ENCODE results near the gene GOLGA6L10. TPM values are rescaled to one million over a fixed set of nuclear protein-coding genes. Genes with fewer than 3 reads are reported as not detected.
A peak's percentile ranks its signal among the peaks of the same experiment; 100 is the strongest.
"Not testable (repeated sequence)": the region's sequence is repeated elsewhere in the genome, so short reads cannot be mapped to it uniquely, and the experiment has no call there.

Gene GOLGA6L10
- total RNA-seq, 1 experiment from 2014 or later = 1.1 TPM

DNA sequence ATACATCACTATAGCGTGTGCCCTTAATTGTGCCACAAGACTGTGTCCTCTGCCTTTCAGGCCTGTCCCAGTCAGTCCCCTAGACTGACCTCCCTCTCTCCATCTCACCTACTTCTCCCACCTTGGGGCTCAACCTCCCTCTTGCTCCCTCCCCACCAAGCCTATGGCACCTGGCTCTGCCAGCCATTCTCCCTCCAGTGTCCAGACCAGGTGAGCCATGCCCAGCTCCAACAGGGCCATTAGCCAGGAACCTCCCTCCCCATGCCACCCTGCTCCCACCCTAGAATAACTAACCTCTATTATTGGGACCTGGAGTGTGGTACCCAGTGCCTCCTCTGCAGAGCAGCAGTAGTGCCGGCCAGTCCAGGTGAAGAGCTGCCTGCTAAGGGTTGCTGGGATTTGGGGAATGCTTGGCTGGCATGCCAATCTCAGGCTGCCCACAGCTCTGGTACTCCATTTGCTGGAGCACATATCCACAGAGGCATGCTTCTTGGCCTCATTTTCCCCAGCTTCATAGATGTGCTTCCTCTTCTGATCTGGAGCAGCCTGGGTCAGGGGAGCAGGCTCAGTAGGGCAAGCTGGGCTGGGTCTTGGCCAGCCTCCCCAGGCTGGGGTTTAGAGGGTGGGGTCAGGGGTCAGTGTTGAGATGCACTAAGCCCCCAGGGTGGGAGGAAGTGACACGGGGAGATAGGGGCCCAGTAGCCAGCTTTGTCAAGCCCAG, 47.8 kb downstream of the GOLGA6L10 start:
- no peak for ATAC-seq
- intact Hi-C loops (cut with micrococcal nuclease) = no loop called here
- no peaks in the 10 kb centered on the region for H3K36me3 ChIP-seq (ENCODE audit: low read depth, low read length)
- H3K79me2 ChIP-seq (ENCODE audit: low read length) = no peaks in the 10 kb centered on the region
- DNase-seq = no peak
- H2AFZ ChIP-seq (ENCODE audit: low read length) = no peak overlapping the region
- ChIA-PET CTCF (no interaction called here), POLR2A (ENCODE audit: unreplicated experiment) (no interaction called here)
- no peaks in the 10 kb centered on the region for H3K27me3 ChIP-seq (ENCODE audit: low read length)
- H3K4me3 ChIP-seq (ENCODE audit: low read length) = no peak overlapping the region
- no peak overlapping the region for H3K27ac ChIP-seq (ENCODE audit: low read length)
- H3K4me1 ChIP-seq (ENCODE audit: insufficient read depth, low read length) = no peaks in the 10 kb centered on the region
- no peaks in the 10 kb centered on the region for H3F3A ChIP-seq (ENCODE audit: low read length, unreplicated experiment)
- no peak overlapping the region for H3K4me2 ChIP-seq (ENCODE audit: low read length)
- H3K9me2 ChIP-seq (replicated peaks; ENCODE audit: low read length) = no peaks in the 10 kb centered on the region
- H3K9ac ChIP-seq (ENCODE audit: low read length) = no peak overlapping the region
- H3K9me3 ChIP-seq (ENCODE audit: low read length) = no peaks in the 10 kb centered on the region
- no TSS peak for BruUV-seq (replicated peaks)
- TF ChIP-seq, protein P1, sequence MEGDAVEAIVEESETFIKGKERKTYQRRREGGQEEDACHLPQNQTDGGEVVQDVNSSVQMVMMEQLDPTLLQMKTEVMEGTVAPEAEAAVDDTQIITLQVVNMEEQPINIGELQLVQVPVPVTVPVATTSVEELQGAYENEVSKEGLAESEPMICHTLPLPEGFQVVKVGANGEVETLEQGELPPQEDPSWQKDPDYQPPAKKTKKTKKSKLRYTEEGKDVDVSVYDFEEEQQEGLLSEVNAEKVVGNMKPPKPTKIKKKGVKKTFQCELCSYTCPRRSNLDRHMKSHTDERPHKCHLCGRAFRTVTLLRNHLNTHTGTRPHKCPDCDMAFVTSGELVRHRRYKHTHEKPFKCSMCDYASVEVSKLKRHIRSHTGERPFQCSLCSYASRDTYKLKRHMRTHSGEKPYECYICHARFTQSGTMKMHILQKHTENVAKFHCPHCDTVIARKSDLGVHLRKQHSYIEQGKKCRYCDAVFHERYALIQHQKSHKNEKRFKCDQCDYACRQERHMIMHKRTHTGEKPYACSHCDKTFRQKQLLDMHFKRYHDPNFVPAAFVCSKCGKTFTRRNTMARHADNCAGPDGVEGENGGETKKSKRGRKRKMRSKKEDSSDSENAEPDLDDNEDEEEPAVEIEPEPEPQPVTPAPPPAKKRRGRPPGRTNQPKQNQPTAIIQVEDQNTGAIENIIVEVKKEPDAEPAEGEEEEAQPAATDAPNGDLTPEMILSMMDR (conservative IDR thresholded peaks at IDR 0.05; ENCODE audit: low read depth, low read length) = no peak
- TF ChIP-seq EZH2phosphoT487 (IDR thresholded peaks at IDR 0.05; ENCODE audit: borderline replicate concordance, low read length) (no peak), EZH2 (IDR thresholded peaks at IDR 0.05; ENCODE audit: low read length, unreplicated experiment) (no peak)
- no peaks in the 10 kb centered on the region for H4K20me1 ChIP-seq (ENCODE audit: low read length)

- ATAC-seq (no peak), DNase-seq (no peak)
- Histone ChIP-seq H3K9me3 (ENCODE audit: low read length) (no peaks in the 10 kb centered on the region), H2AFZ (ENCODE audit: low read length) (no peak overlapping the region), H3K79me2 (ENCODE audit: low read length) (no peaks in the 10 kb centered on the region), H3K27ac (ENCODE audit: low read length) (no peak overlapping the region), H3K9me2 (replicated peaks; ENCODE audit: low read length) (no peaks in the 10 kb centered on the region), H3K4me1 (ENCODE audit: insufficient read depth, low read length) (no peaks in the 10 kb centered on the region), H4K20me1 (ENCODE audit: low read length) (no peaks in the 10 kb centered on the region), H3F3A (ENCODE audit: low read length, unreplicated experiment) (no peaks in the 10 kb centered on the region), H3K4me3 (ENCODE audit: low read length) (no peak overlapping the region), H3K4me2 (ENCODE audit: low read length) (no peak overlapping the region), H3K36me3 (ENCODE audit: low read depth, low read length) (no peaks in the 10 kb centered on the region), H3K9ac (ENCODE audit: low read length) (no peak overlapping the region), H3K27me3 (ENCODE audit: low read length) (no peaks in the 10 kb centered on the region)
- TF ChIP-seq EZH2 (IDR thresholded peaks at IDR 0.05; ENCODE audit: low read length, unreplicated experiment) = no peak
- TF ChIP-seq, protein P1 (conservative IDR thresholded peaks at IDR 0.05; ENCODE audit: low read depth, low read length) = no peak
- no peak for TF ChIP-seq EZH2phosphoT487 (IDR thresholded peaks at IDR 0.05; ENCODE audit: borderline replicate concordance, low read length)
- BruUV-seq (replicated peaks) = no TSS peak
- CTCF ChIA-PET = no interaction called here
- POLR2A ChIA-PET (ENCODE audit: unreplicated experiment) = no interaction called here
- intact Hi-C loops (cut with micrococcal nuclease) = no loop called here
Measured at GRCh38 chr15:82300883-82301282, 48.4 kb downstream of the GOLGA6L10 start.

DNA sequence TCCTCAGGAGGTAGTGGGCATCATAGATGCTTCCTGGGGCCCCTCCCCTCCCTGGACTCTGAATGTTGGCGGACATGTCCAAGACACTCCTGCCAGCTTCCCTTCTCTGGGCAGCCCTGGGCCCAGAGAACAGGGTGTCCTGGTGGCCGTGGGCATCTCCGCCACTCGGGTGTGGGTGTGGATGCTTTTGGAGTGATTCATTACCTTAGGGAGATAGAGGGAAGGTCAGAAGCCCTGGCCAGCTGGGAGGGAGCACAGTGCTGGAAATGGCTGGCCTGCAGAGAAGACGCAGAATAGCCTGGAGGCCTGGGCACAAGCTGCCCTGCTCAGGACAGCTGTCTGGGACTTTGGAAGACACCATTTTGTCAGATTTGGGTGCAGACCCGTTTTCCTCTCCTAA, 48.9 kb downstream of the GOLGA6L10 start:
- BruUV-seq (replicated peaks); intact Hi-C loops (cut with micrococcal nuclease); H3K4me2 ChIP-seq (ENCODE audit: low read length); H3K27me3 ChIP-seq (ENCODE audit: low read length); H3K9me3 ChIP-seq (ENCODE audit: low read length); DNase-seq; H3K79me2 ChIP-seq (ENCODE audit: low read length); H3K27ac ChIP-seq (ENCODE audit: low read length); H3K9me2 ChIP-seq (replicated peaks; ENCODE audit: low read length); H4K20me1 ChIP-seq (ENCODE audit: low read length); H3F3A ChIP-seq (ENCODE audit: low read length, unreplicated experiment); H3K4me3 ChIP-seq (ENCODE audit: low read length); POLR2A ChIA-PET (ENCODE audit: unreplicated experiment); H2AFZ ChIP-seq (ENCODE audit: low read length); CTCF ChIA-PET; H3K9ac ChIP-seq (ENCODE audit: low read length); H3K36me3 ChIP-seq (ENCODE audit: low read depth, low read length); H3K4me1 ChIP-seq (ENCODE audit: insufficient read depth, low read length): not testable (repeated sequence)
- ATAC-seq = peak; percentile 75

- DNase-seq; H3F3A ChIP-seq (ENCODE audit: low read length, unreplicated experiment); H3K9ac ChIP-seq (ENCODE audit: low read length); H3K4me3 ChIP-seq (ENCODE audit: low read length); H2AFZ ChIP-seq (ENCODE audit: low read length); H3K4me2 ChIP-seq (ENCODE audit: low read length); CTCF ChIA-PET; H3K4me1 ChIP-seq (ENCODE audit: insufficient read depth, low read length); ATAC-seq; H3K9me3 ChIP-seq (ENCODE audit: low read length); H3K36me3 ChIP-seq (ENCODE audit: low read depth, low read length); H4K20me1 ChIP-seq (ENCODE audit: low read length); H3K27ac ChIP-seq (ENCODE audit: low read length); H3K27me3 ChIP-seq (ENCODE audit: low read length); BruUV-seq (replicated peaks); intact Hi-C loops (cut with micrococcal nuclease); POLR2A ChIA-PET (ENCODE audit: unreplicated experiment); H3K9me2 ChIP-seq (replicated peaks; ENCODE audit: low read length); H3K79me2 ChIP-seq (ENCODE audit: low read length): not testable (repeated sequence)
Measured at GRCh38 chr15:82299511-82299914, 49.8 kb downstream of the GOLGA6L10 start.
